Mesenchymal stem cell (in vitro differentiated cells and primary cell): ENCODE measurements around the gene ARL4D.

Source experiments
- DNase-seq: peaks from one replicate; pipeline ENCODE4 v3.0.0-alpha.2; 2013
- H2AFZ ChIP-seq: one replicate; pipeline ENCODE4 v1.6.1; 2013; ENCODE audit warnings: low read depth, mild to moderate bottlenecking, control low read depth, inconsistent platforms, low read length, moderate library complexity
- H2AK5ac ChIP-seq: 2 replicates; pipeline ENCODE4 v1.6.1; 2013; ENCODE audit warnings: low read length, moderate library complexity, mild to moderate bottlenecking, inconsistent platforms; ENCODE audit not compliant: severe bottlenecking
- H2BK120ac ChIP-seq: one replicate; pipeline ENCODE4 v1.6.1; 2013; ENCODE audit warnings: low read depth, mild to moderate bottlenecking, inconsistent platforms, low read length, moderate library complexity
- H2BK12ac ChIP-seq, 2 experiments: one replicate each; pipeline ENCODE4 v1.6.1; 2013; ENCODE audit warnings: inconsistent platforms in 2 of 2, low read length in 2 of 2, mild to moderate bottlenecking in 2 of 2, moderate library complexity in 2 of 2, control low read depth in 1 of 2
- H2BK15ac ChIP-seq: one replicate; pipeline ENCODE4 v1.6.1; 2013; ENCODE audit warnings: mild to moderate bottlenecking, low read depth, inconsistent platforms; ENCODE audit not compliant: poor library complexity, severe bottlenecking
- H2BK5ac ChIP-seq: 2 replicates; pipeline ENCODE4 v1.6.1; 2013; ENCODE audit warnings: low read depth, mild to moderate bottlenecking, low read length, control low read depth, inconsistent platforms; ENCODE audit not compliant: poor library complexity, severe bottlenecking
- H3K14ac ChIP-seq, 2 experiments: one replicate each; pipeline ENCODE4 v1.6.1; 2013; ENCODE audit warnings: inconsistent platforms in 2 of 2, low read length in 2 of 2, control low read depth in 1 of 2, mild to moderate bottlenecking in 1 of 2, moderate library complexity in 1 of 2
- H3K18ac ChIP-seq, 2 experiments: one replicate each; pipeline ENCODE4 v1.6.1; 2013; ENCODE audit warnings: inconsistent platforms in 2 of 2, low read length in 2 of 2, control low read depth in 1 of 2, low read depth in 1 of 2, mild to moderate bottlenecking in 1 of 2
- H3K23ac ChIP-seq, 2 experiments: one replicate each; pipeline ENCODE4 v1.6.1; 2013; ENCODE audit warnings: inconsistent platforms in 2 of 2, low read length in 2 of 2, mild to moderate bottlenecking in 2 of 2, moderate library complexity in 2 of 2, control low read depth in 1 of 2
- H3K27ac ChIP-seq: 2 replicates; pipeline ENCODE4 v1.5.1; 2013; ENCODE audit warnings: mild to moderate bottlenecking, moderate library complexity, low read length, control low read depth, inconsistent platforms; ENCODE audit not compliant: poor library complexity, severe bottlenecking
- H3K27me3 ChIP-seq, 2 experiments: 2 replicates each; pipeline versions ENCODE4 v1.6.1 to v1.7.0; 2013; ENCODE audit warnings: low read length in 2 of 2, mild to moderate bottlenecking in 2 of 2, moderate library complexity in 2 of 2, control low read depth in 1 of 2, inconsistent platforms in 1 of 2; ENCODE audit not compliant: control insufficient read depth in 1 of 2, insufficient read depth in 1 of 2
- H3K36me3 ChIP-seq, 2 experiments: 2 replicates each; pipeline versions ENCODE4 v1.6.1 to v1.7.0; 2013; ENCODE audit warnings: low read length in 2 of 2, control low read depth in 1 of 2, inconsistent platforms in 1 of 2, low read depth in 1 of 2, mild to moderate bottlenecking in 1 of 2; ENCODE audit not compliant: insufficient read depth in 2 of 2, control insufficient read depth in 1 of 2
- H3K4ac ChIP-seq, 2 experiments: one replicate each; pipeline ENCODE4 v1.6.1; 2013; ENCODE audit warnings: inconsistent platforms in 2 of 2, low read length in 2 of 2, mild to moderate bottlenecking in 2 of 2, moderate library complexity in 2 of 2, control low read depth in 1 of 2, low read depth in 1 of 2
- H3K4me1 ChIP-seq: 2 replicates; pipeline ENCODE4 v1.6.1; 2013; ENCODE audit warnings: low read depth, low read length, control low read depth; ENCODE audit not compliant: control insufficient read depth, insufficient read depth
- H3K4me2 ChIP-seq: 2 replicates; pipeline ENCODE4 v1.6.1; 2013; ENCODE audit warnings: low read length, mild to moderate bottlenecking, inconsistent platforms; ENCODE audit not compliant: poor library complexity, severe bottlenecking
- H3K4me3 ChIP-seq, 2 experiments: 2 replicates each; pipeline versions ENCODE4 v1.5.1 to v1.7.0; 2013; ENCODE audit warnings: low read length in 2 of 2, mild to moderate bottlenecking in 2 of 2, control low read depth in 1 of 2, low read depth in 1 of 2; ENCODE audit not compliant: insufficient read depth in 1 of 2
- H3K79me1 ChIP-seq: replicated peaks from 2 replicates; pipeline ENCODE4 v1.6.1; 2013; ENCODE audit warnings: mild to moderate bottlenecking, control low read depth, low read length, inconsistent platforms; ENCODE audit not compliant: poor library complexity, severe bottlenecking
- H3K9ac ChIP-seq: 2 replicates; pipeline ENCODE4 v1.7.0; 2013; ENCODE audit warnings: mild to moderate bottlenecking, low read length, moderate library complexity
- H3K9me3 ChIP-seq: 2 replicates; pipeline ENCODE4 v1.7.0; 2013; ENCODE audit warnings: mild to moderate bottlenecking, low read length; ENCODE audit not compliant: control insufficient read depth
- H4K8ac ChIP-seq: one replicate; pipeline ENCODE4 v1.6.1; 2013; ENCODE audit warnings: inconsistent platforms, mild to moderate bottlenecking, low read length, moderate library complexity
- H4K91ac ChIP-seq: one replicate; pipeline ENCODE4 v1.6.1; 2013; ENCODE audit warnings: mild to moderate bottlenecking, low read length, inconsistent platforms
- WGBS: methylation state at CpG from one replicate; pipeline ENCODE4 v1.1.7; 2013; ENCODE audit warnings: mixed read lengths; 5-methylcytosine and 5-hydroxymethylcytosine counted together

ARL4D gene

GRCh38 chr17:43366891-43367736 lies 31.7 kb upstream of the ARL4D start:
- no peak overlapping the region for H2AFZ ChIP-seq
- H3K4me3 ChIP-seq: peak overlapping the region in 1 of 2 experiments; percentile 71
- no peak overlapping the region for H2BK15ac ChIP-seq
- no peaks in the 10 kb centered on the region for H3K79me1 ChIP-seq
- H3K18ac ChIP-seq: peak overlapping the region in 1 of 2 experiments; percentile 59
- no peak overlapping the region for H3K23ac ChIP-seq
- H2BK5ac ChIP-seq: no peak overlapping the region
- no peaks in the 10 kb centered on the region for H3K9me3 ChIP-seq
- peak overlapping the region in 1 of 2 experiments; percentile 9 for H2BK12ac ChIP-seq
- H3K4me1 ChIP-seq: peaks cover 10% of the 10 kb centered on the region
- no peak for DNase-seq
- no peak overlapping the region for H4K91ac ChIP-seq
- no peak overlapping the region for H3K4me2 ChIP-seq
- no peak overlapping the region for H2BK120ac ChIP-seq
- H4K8ac ChIP-seq: peak overlapping the region; percentile 63
- no peaks in the 10 kb centered on the region for H3K36me3 ChIP-seq
- H3K27me3 ChIP-seq: no peaks in the 10 kb centered on the region
- H3K9ac ChIP-seq: peak overlapping the region; percentile 99
- no peak overlapping the region for H3K14ac ChIP-seq
- no peak overlapping the region for H2AK5ac ChIP-seq
- H3K27ac ChIP-seq: peak overlapping the region; percentile 29
- 93% methylated on average over 25 of the region's 25 CpGs for WGBS
- no peak overlapping the region for H3K4ac ChIP-seq

DNA sequence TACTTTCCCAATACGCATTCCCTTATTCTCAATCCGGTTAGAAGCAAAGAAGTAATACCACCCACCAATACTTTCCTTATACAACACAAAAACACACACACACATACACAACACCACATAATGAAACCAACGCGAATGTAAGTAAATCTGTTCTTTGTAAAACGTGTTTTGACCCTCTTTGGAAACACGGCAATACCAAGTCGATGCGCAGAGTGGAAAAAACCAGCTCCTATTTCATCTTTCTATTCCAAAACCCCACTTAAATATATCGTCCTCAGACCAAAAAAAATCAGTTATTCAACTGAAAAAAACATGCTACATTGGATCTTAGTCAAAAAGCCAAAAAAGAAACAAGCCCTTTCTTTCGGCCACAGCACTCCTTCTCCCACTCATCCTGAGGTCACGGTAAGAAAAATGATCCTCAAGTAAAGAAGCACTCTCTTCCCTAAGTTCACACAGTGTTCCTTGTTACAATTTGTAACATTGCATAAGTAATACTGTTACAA lies 31.0 kb upstream of the ARL4D start:
- Histone ChIP-seq H4K8ac (peak overlapping the region; percentile 61), H3K23ac (no peak overlapping the region), H2AFZ (no peak overlapping the region), H4K91ac (no peak overlapping the region), H3K14ac (no peak overlapping the region), H3K27ac (peak overlapping the region; percentile 91), H3K4me2 (peak overlapping the region; percentile 56), H2BK120ac (no peak overlapping the region), H3K4ac (no peak overlapping the region), H3K4me1 (peaks cover 10% of the 10 kb centered on the region), H2BK5ac (no peak overlapping the region), H3K79me1 (no peaks in the 10 kb centered on the region), H2BK12ac (no peak overlapping the region), H2BK15ac (no peak overlapping the region), H3K27me3 (no peaks in the 10 kb centered on the region), H3K36me3 (no peaks in the 10 kb centered on the region), H3K9ac (peak overlapping the region; percentile 99), H3K9me3 (no peaks in the 10 kb centered on the region), H2AK5ac (no peak overlapping the region), H3K4me3 (peak overlapping the region in 1 of 2 experiments; percentile 71), H3K18ac (peak overlapping the region in 1 of 2 experiments; percentile 59)
- WGBS: 13% methylated on average over 11 of the region's 11 CpGs
- peak; percentile 100 for DNase-seq

DNA sequence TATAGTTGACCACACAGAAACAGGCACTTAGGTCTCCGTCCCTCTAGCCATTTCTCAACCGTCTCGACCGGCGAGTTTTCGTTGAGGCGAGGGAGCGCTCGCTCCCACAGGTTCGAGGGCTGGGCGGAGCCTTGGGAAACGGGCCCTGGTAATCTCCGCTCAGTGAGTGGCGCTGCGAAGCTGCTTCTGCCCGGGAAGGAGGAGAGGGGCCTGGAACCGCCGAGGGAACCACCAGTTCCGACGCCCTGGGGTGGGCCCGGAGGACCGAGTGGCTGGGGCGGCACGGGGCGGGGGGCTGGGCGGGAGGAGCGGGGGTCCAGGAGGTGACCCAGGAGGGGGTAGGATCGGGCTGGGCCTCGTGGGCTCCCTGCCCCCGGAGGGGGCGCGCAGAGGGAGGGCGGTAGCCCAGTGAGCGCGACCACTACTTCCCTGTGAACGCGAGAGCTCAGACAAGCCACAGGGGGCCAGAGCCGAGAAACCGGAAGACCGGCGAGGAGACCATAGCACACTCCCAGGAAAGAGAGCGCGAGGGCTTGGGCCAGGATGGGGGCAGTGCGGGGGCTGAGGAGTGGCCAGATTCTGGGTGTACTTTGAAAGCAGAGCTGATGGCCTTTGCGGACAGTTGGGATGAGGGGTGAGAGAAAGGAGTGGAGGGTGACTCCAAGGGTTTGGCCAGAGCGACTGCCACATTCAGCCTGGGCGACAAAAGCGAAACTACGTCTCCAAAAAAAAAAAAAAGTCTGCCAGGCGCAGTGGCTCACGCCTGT lies 29.9 kb upstream of the ARL4D start:
- Histone ChIP-seq H3K4ac (peak overlapping the region; percentile 52 to 67), H3K4me2 (peak overlapping the region; percentile 56), H3K4me1 (peaks cover 10% of the 10 kb centered on the region)

DNA sequence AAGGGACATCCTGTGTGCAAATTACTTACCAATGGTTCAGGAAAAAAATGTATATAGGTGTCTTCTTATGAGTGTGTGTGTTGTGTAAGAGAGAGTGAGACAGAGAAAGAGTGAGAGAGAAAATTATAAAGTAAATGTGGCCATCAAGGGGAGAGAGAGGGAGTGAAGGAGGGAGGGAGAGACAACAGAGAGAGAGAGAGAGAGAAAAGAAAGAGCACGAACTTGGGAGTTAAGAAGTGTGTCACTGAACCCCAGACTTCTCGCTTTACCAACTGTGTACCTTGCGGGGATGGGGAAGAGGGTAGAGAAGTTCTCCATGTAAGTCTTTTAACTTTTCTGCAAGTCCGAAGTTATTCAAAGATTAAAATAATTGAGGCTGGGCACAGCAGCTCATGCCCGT lies 28.8 kb upstream of the ARL4D start:
- Histone ChIP-seq H3K27me3 (no peaks in the 10 kb centered on the region), H3K23ac (no peak overlapping the region), H3K18ac (peak overlapping the region in 1 of 2 experiments; percentile 33), H2BK15ac (no peak overlapping the region), H2BK5ac (no peak overlapping the region), H3K4me3 (peak overlapping the region in 1 of 2 experiments; percentile 78), H3K4me2 (no peak overlapping the region), H2AFZ (no peak overlapping the region), H3K4ac (no peak overlapping the region), H4K91ac (no peak overlapping the region), H4K8ac (no peak overlapping the region), H3K36me3 (no peaks in the 10 kb centered on the region), H3K79me1 (no peaks in the 10 kb centered on the region), H3K9me3 (no peaks in the 10 kb centered on the region), H3K9ac (peak overlapping the region; percentile 99), H3K27ac (no peak overlapping the region), H2BK120ac (no peak overlapping the region), H3K14ac (no peak overlapping the region), H2AK5ac (peak overlapping the region; percentile 51), H3K4me1 (peaks cover 10% of the 10 kb centered on the region), H2BK12ac (no peak overlapping the region)
- 98% methylated on average over 5 of the region's 5 CpGs for WGBS
- DNase-seq: no peak

More for the DNA sequence above, 29.9 kb upstream of the ARL4D start:
- H2BK5ac ChIP-seq: no peak overlapping the region
- peak overlapping the region; percentile 99 for H3K9ac ChIP-seq
- peak overlapping the region; percentile 8 for H2AFZ ChIP-seq
- H3K79me1 ChIP-seq: no peaks in the 10 kb centered on the region
- no peaks in the 10 kb centered on the region for H3K27me3 ChIP-seq
- peak overlapping the region; percentile 97 for H4K91ac ChIP-seq
- no peak overlapping the region for H2AK5ac ChIP-seq
- H2BK12ac ChIP-seq: no peak overlapping the region
- peak overlapping the region; percentile 91 for H3K27ac ChIP-seq
- peak; percentile 89 for DNase-seq
- peak overlapping the region; percentile 98 for H4K8ac ChIP-seq
- no peak overlapping the region for H3K23ac ChIP-seq
- H3K9me3 ChIP-seq: no peaks in the 10 kb centered on the region
- H3K36me3 ChIP-seq: no peaks in the 10 kb centered on the region
- H3K4me3 ChIP-seq: peak overlapping the region in 1 of 2 experiments; percentile 78
- H2BK120ac ChIP-seq: peak overlapping the region; percentile 99
- H3K18ac ChIP-seq: peak overlapping the region; percentile 60 to 67
- peak overlapping the region; percentile 77 for H2BK15ac ChIP-seq
- WGBS: 5% methylated on average over 47 of the region's 51 CpGs
- no peak overlapping the region for H3K14ac ChIP-seq
